PFSK-1 (cell line): ENCODE results near the gene ITIH2.

Experiments used
- FOXP2 ChIP-seq: optimal IDR thresholded peaks from 2 replicates; pipeline ENCODE3; 2011; ENCODE audit warnings: borderline replicate concordance, control low read depth, inconsistent platforms; ENCODE audit not compliant: insufficient read depth; ENCODE audit errors: extremely low read length, extremely low read depth
- POLR2AphosphoS5 ChIP-seq: IDR thresholded peaks from 2 replicates; pipeline ENCODE4 v1.6.1; 2012; ENCODE audit warnings: low read depth, mild to moderate bottlenecking, control low read depth, low read length, moderate library complexity
- REST ChIP-seq, 2 experiments: IDR thresholded peaks; 2 replicates each; pipeline versions ENCODE4 v1.6.1 to v1.8.0; 2011 to 2012; ENCODE audit warnings: low read depth in 2 of 2, low read length in 2 of 2, control low read depth in 1 of 2, inconsistent platforms in 1 of 2, mild to moderate bottlenecking in 1 of 2, moderate library complexity in 1 of 2; ENCODE audit not compliant: insufficient read depth in 1 of 2
- SIN3A ChIP-seq: IDR thresholded peaks from 2 replicates; pipeline ENCODE4 v1.6.1; 2012; ENCODE audit warnings: mild to moderate bottlenecking, low read length, moderate library complexity, borderline replicate concordance; ENCODE audit not compliant: insufficient read depth
- TAF1 ChIP-seq: IDR thresholded peaks from 2 replicates; pipeline ENCODE4 v1.6.1; 2012; ENCODE audit warnings: low read length, control low read depth, borderline replicate concordance; ENCODE audit not compliant: insufficient read depth

The ITIH2 gene

DNA sequence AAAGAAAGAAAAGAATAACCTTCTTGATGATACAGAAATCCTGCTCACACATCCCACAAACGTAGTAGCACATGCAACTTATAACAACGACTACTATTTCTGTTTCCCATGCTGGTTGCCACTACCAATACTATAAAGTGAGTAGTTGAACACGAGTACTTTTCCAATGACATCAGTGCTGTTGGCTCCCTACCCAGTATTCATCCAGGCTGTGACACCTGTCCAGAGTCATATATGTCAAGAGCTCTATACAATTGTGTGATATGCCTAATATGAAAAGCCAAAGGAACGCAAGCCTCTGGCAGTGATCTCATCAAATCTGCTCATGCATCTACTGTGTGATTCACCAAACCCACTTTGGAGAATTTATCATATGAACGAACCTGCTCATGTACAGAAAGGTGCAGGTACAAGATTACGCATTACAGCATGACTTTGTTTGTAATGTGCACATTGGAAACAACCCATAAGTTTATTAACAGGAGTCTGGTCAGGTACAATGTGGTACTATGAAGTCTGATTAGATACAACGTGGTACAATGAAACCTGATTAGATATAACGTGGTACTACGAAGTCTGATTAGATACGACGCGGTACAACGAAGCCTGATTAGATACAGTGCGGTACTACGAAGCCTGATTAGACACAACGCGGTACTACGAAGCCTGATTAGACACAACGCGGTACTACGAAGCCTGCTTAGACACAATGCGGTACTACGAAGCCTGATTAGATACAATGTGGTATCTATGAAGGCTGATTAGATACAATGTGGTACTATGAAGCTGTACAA is 30.6 kb upstream of the ITIH2 start:
- TF ChIP-seq FOXP2: no peak
- TF ChIP-seq POLR2AphosphoS5: no peak
- no peak for TF ChIP-seq TAF1
- TF ChIP-seq REST (IDR thresholded peaks at IDR 0.05; ENCODE audit: insufficient read depth in 1 of 2, low read depth in 2 of 2, low read length in 2 of 2): no peak
- TF ChIP-seq SIN3A: no peak

DNA sequence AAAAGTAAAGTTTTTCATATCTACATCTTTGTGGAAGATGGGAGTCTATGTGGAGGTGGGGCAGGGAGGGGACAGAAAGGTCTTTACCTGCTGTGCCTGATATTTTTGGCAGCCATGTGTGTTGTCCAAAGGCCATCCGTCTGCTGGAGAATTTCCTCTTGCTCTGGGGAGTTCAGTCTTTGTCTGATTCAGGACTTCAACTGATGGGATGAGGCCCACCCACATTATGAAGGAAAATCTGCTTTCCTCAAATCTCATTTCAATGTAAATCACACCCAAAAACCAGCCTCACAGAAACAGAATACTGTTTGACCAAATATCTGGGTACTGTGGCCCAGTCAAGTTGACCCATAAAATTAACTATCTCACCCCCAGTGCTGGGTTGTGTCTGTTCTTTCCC is 23.9 kb upstream of the ITIH2 start:
- TF ChIP-seq FOXP2 (no peak), SIN3A (no peak), REST (IDR thresholded peaks at IDR 0.05; ENCODE audit: insufficient read depth in 1 of 2, low read depth in 2 of 2, low read length in 2 of 2) (no peak), POLR2AphosphoS5 (no peak), TAF1 (no peak)

DNA sequence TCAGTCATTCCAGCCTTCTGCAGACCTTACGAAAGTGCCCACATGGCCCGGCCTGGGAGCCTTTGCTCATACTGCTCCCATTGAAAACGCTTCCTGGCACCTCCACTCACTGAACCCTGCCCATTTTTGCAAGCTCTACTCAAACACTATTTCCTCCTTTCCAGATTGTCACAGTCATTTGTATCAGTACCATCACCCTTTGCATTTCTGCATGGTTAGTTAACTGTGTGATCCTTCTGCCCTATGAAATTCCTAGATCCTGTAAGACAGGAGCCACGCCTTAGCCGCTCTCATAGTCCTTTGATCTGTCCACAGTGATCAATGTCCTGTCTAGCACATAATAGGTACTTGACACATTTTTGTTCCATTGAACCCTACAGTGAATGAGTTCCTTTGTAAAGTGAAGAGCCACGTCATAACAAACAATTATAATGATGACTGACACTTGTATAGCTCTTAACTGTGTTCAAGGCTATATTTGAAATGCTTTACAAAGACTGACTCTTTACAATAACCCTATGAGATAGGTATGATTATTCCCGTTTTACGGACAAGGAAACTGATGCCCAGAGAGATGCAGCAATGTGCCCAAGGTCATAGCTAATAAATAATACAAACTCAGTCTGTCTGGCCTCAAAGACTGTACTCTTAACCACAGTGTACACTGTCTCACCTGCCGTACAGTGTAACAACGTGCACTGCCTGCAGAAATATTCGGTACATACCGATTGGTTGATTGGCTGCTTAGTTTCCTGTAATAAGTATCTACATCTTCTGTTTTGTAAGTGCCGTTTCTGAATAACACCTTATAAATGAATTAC is 16.6 kb upstream of the ITIH2 start:
- TF ChIP-seq SIN3A (no peak), REST (IDR thresholded peaks at IDR 0.05; ENCODE audit: insufficient read depth in 1 of 2, low read depth in 2 of 2, low read length in 2 of 2) (no peak), FOXP2 (no peak), TAF1 (no peak), POLR2AphosphoS5 (no peak)

GRCh38 chr10:7687228-7687907 is 15.7 kb upstream of the ITIH2 start:
- TF ChIP-seq POLR2AphosphoS5: no peak
- no peak for TF ChIP-seq FOXP2

GRCh38 chr10:7689591-7689990 is 13.5 kb upstream of the ITIH2 start:
- no peak for TF ChIP-seq SIN3A
- no peak for TF ChIP-seq POLR2AphosphoS5
- no peak for TF ChIP-seq TAF1
- TF ChIP-seq REST (IDR thresholded peaks at IDR 0.05; ENCODE audit: insufficient read depth in 1 of 2, low read depth in 2 of 2, low read length in 2 of 2): no peak
- TF ChIP-seq FOXP2: no peak
